OCI-LY1 (cell line): ENCODE data around the gene HECTD3.

Source experiments
- CTCF ChIP-seq: fragments of 200-600 bp; sonication (generic), shearing (Covaris generic); IDR thresholded peaks from 2 replicates; pipeline ENCODE4 v1.5.1; 2017; ENCODE audit warnings: mild to moderate bottlenecking, antibody characterized with exemption, low read length, moderate library complexity, mixed read lengths
- EZH2 ChIP-seq: fragments of 200-600 bp; sonication (generic), shearing (Covaris generic); IDR thresholded peaks from 2 replicates; pipeline ENCODE4 v1.8.0; 2017; ENCODE audit warnings: borderline replicate concordance, mixed run types, mild to moderate bottlenecking, antibody characterized with exemption, low read length, moderate library complexity, mixed read lengths

DNA sequence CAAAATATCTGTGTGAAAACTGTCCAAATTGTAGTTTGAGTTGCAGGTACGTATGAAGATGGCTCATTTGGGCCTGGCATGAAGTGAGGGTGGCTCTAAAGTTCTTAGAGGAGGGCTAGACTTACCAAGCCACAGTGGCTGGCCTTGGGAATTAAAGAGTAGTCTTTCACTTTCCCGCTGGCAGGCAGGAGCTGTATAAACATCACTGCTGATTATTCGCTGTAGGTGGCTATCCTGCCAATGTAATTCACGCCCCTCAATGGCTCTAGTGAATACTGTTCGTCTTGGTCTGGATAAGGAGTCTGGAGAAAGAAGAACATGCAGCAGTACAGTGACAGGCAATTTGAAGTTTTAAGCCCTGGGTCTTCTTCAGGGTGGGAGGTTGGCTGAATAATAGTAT lies 32.0 kb upstream of the HECTD3 start:
- TF ChIP-seq CTCF (no peak), EZH2 (no peak)
